Adrenal gland (tissue), 5 donors: ENCODE results near the gene PEAK1.

ENCODE experiments used
- POLR2A ChIP-seq, 2 donors: fragments of 450-650 bp; IDR thresholded peaks; one replicate each; pipeline ENCODE4 v1.6.1; 2017; ENCODE audit warnings: antibody characterized with exemption in 2 of 2, mild to moderate bottlenecking in 2 of 2, moderate library complexity in 1 of 2
- TF ChIP-seq, protein P1 (sequence below), 6 experiments: fragments of 450-650 bp in 4 of 6; fragments of 200-600 bp in 2 of 6; sonication (generic) in 1 of 6; IDR thresholded peaks; 1 replicate in 5 of 6; 2 replicates in 1 of 6; pipeline versions ENCODE4 v1.5.1 to v1.8.0; 2016 to 2021; ENCODE audit warnings: antibody characterized with exemption in 6 of 6, mild to moderate bottlenecking in 2 of 6, moderate library complexity in 1 of 6
- donor health status: DM: no; HTN: no; CAD: no.

DNA sequence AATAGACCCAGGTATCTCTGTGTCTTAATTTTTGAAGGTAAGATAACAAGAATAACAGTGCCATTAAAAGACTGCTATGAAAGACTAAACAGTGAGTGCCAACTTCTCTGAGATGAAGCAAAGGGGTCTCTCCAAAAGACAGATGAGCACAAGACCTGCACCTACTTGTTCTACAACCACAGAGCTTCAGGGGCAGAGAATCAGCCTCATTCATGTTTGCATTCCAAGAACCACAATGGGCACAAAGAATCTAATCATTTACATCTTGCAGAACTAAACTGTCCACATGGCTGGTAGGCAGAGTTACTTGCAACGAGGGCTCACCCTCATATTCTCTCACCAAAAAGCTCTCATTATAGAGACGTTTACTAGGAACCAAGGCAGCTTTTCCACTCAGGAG lies 83.9 kb downstream of the PEAK1 start:
- TF ChIP-seq, protein P1, sequence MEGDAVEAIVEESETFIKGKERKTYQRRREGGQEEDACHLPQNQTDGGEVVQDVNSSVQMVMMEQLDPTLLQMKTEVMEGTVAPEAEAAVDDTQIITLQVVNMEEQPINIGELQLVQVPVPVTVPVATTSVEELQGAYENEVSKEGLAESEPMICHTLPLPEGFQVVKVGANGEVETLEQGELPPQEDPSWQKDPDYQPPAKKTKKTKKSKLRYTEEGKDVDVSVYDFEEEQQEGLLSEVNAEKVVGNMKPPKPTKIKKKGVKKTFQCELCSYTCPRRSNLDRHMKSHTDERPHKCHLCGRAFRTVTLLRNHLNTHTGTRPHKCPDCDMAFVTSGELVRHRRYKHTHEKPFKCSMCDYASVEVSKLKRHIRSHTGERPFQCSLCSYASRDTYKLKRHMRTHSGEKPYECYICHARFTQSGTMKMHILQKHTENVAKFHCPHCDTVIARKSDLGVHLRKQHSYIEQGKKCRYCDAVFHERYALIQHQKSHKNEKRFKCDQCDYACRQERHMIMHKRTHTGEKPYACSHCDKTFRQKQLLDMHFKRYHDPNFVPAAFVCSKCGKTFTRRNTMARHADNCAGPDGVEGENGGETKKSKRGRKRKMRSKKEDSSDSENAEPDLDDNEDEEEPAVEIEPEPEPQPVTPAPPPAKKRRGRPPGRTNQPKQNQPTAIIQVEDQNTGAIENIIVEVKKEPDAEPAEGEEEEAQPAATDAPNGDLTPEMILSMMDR (IDR thresholded peaks at IDR 0.05): no peak
- no peak for TF ChIP-seq POLR2A (IDR thresholded peaks at IDR 0.05)
